Fibroblast of the conjunctiva (primary cell): ENCODE measurements around the gene MRPL36.
"Not testable (repeated sequence)": the region's sequence is repeated elsewhere in the genome, so short reads cannot be mapped to it uniquely, and the experiment has no call there.

Source experiments
- DNase-seq: peaks from one replicate; pipeline ENCODE4 v3.0.0-alpha.2; 2010; ENCODE audit warnings: low read depth

The MRPL36 gene

DNA sequence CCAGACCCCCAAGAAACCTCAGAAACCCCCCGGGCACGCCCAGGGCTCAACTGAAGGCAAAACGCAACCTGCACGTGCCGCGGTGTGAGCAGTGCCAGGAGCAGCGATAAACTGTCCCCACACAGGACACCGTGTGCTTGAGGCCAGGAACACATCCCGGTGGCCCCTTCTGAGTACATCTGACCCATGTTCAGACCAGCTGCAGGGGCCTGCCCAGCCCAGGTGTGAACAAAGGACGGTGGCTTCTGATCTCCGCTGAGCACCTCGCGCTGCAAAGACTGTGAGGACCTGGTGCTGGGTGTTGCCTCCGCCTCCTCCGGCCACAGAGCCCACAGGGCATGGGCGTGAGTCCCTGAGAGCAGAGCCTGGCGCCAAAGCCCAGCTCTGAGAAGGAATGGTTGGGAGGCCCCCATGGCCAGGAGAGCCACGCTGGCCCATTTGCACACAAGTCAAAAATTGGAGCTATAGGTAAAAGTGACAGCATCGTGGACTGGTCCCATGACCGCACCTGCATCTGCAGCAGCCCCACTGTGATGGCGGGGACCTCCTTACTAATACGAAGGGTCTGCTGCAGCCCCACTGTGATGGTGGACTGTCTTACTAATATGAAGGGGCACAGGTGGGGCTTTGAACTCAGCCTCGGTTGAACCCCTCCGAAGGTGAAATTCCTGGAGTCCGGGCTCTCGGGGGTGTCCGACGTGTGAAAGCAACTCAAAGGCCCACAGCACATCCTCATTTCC, 33.0 kb upstream of the MRPL36 start:
- no peak for DNase-seq

DNA sequence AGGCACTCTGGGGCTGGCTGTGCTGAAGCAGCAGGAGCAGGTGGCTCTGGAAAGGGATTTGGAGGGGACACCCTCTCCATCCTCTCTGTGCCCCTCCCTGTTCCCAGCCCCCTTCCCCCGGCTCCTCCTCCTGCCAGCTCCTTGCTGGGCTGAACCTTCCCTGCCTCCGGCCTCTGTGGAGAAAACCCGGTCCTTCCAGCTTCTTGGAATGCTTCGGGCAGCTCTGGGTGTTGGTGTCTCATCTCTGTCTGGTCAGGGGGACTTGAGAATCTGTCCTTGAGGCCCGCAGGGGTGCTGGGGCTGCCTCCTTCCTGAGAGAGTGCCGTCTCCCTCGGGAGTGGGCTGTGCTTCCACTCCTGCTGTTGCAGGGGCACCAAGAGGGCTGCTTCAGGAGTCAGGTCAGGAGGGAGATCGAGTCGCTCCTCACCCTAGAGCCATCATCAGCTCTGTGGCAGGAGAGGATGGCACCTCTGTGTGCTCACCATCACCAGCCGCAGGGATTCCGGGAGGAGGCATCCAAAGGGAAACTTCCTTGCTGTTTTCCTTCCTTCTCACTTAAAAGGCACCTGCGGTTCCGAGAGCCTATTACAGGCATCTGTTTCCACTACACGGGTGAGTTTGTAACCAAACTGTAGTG, 32.2 kb upstream of the MRPL36 start:
- DNase-seq = no peak

DNA sequence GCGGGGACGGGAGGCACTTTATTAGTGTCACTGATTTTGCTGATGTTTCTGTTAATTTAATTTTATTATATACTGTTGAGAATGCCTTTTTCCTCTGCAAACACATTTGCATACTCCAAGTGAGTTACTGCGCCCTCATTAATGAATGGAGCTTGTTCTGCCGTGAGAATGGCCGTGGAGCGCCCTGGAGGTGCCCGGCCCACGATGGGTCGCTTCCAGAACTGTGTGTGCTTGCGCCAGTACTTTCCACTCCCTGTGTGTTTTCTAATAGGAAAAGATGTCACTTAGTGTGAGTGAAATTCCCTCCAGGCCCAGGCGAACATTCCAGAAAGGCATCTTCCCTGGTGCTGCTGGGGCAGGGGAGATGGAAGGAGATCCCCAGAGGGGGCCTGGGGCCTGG, 31.6 kb upstream of the MRPL36 start:
- no peak for DNase-seq

DNA sequence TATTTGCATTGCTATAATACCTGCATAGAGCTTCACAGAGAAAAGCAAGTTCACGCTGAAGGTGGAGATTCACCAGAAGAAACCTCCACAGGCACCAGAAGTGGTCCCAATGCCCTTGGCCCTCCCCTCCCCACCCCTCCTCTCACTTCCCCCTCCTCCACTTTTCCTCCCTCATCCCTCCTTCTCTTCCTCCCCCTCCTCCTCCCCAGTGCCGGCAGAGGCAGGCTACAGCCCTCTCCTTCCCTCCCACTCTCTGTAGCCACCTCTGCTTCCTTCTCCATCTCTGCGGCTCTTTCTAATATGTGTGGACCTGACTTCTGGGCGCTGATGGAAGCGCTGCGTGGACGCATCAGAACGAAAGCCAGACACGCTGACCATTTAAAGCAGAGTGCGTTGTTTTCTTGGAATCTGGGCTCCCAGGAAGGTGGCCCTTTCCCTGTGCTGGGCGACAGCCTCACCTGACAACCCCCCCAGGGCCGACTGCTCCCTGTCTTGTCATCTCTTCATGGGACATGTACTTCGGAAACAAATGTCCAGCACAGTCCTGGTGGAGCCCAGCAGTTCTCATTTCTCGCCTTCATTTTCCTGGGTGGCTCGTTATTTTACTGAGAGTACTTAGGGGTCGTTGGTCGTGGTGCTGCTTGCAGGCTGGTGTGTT, 31.1 kb upstream of the MRPL36 start:
- DNase-seq = no peak

DNA sequence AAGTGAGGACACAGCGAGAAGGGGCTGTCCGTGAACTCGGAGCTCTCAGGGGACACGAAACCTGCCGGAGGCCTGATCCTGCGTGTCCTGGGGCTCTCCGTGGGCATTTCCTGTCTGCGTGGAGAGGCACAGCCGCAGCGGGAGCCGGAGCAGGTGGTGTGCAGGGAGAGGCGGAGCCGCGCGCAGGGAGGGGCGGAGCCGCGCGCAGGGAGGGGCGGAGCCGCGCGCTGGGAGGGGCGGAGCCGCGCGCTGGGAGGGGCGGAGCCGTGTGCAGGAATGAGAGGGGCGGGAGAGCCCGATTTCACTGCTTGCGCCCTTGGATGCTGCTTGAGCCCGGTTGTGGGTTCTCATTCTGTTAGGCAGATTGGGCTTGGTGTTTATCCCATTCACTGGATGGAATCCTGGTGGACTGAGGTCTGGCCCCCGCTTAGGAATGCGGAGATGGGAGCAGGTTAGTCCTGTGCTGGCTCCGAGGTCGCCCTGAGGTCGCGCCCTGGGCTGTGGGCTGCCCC, 28.3 kb upstream of the MRPL36 start:
- DNase-seq = no peak

DNA sequence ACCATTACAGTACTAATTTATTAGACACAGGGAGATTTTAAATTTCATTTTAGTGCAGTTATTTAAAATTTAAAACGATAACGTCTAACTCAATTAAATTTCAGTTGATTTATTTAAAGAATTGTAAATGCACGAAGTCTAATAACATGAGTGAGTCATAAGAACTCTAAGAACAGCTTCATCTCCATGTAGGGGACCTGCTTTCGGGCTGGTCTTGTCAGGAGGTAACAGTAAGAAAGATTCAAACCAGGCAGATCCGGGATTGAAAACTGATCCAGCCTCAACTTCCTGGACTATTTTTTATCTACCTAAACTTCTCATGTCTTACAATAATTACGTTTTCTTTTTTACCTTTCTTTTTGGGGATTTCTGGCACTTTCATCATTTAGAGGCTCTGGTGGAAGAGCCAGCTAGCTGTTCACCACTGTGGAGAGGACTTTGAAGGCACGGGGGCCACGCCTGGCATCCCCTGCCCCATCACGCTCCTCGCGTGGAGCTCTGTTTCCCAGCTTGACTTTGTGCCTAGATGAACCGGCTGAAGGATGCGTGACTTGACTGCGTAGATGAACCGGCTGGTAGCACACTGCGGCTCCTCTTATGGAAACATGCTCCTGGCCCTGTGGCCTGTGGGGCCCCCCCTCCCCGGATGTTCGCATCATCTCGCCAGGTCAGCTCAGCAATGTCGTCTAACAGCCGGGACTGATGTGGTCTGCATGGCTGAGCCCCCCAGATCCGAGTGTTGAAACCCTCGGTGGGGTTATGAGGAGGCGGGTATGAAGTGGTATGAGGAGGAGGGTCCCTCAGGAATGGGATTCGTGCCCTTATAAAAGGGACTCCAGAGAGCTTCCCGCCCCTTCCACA, 27.6 kb upstream of the MRPL36 start:
- no peak for DNase-seq

DNA sequence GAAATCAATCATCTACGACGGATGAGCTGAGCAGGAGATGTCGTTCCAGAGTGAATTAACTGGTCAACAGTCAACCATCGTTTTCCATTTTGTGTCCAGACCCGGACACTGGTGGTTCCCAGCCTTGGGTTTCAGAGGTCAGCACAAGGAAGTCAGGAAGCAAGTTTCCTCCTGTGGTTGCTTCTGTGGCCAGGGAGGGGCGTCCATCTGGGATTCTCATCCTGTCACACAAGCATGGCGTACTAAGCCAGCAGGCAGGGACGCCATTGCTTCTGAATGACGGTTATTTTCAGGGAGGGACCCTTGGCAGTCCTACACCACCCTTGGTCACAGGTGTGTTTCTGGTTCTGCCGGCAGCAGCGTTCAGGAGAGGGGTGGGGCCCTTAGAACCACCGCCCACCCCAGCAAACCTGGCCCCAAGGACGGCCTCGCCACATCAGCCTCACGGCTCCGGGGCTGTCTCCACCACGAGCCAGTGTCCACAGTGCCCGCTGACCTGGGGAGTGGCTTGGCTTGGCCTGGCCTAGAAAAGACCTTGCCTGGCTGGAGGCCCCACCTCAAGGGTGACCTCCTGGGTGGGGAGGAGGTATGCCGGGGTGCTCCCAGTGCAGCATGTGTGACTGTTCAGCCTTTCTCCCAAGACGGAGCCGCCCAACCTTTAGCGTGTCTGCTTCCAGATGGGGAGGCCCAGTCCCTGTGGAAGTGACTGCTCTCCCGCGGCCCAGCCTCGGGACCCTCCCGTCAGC, 26.8 kb upstream of the MRPL36 start:
- no peak for DNase-seq

DNA sequence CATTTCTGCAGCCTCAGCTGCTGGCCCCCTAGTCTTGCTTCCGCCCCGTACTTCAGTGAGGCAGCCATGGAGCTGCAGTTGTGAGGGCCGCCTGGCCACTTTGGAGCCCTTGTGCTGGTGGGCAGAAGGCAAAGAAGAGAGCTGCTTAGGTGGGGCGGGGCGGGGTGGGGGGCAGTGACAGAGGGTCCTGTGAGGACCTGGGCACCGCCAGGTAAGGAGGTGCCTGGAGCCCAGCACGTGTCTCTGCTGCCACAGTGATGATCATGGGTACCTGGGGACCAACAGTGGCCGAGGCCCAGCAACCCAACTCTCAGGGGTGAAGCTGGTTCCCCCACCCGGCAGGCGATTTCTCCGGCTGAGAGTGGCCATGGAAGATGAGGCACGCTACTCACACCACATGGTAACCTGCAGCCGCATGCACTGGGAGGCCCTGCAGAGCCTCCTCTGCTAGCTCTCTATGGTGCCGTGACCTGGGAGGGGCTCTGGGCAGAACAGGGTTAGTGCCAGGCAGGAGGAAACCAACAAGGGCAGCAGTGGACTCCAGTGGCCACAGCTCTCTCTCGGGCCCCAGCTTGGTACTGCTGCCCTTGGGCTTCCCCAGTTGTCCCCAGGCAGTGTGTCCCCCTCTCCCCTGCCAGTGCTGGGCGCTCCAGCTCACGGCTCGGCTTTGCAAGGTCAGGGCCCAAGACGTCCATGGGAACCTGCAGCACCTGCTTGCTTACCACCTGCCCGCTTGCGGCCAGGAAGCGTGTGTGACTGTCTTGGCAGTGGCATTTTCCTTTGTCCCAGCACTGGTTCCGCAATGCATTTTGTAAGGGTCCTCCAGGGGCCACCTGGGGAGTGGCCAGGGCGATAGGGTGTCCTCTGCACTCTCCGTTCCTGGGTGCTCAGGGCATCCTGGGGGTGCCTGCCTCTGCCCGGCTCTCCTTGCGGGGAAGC, 25.5 kb upstream of the MRPL36 start:
- DNase-seq = no peak

DNA sequence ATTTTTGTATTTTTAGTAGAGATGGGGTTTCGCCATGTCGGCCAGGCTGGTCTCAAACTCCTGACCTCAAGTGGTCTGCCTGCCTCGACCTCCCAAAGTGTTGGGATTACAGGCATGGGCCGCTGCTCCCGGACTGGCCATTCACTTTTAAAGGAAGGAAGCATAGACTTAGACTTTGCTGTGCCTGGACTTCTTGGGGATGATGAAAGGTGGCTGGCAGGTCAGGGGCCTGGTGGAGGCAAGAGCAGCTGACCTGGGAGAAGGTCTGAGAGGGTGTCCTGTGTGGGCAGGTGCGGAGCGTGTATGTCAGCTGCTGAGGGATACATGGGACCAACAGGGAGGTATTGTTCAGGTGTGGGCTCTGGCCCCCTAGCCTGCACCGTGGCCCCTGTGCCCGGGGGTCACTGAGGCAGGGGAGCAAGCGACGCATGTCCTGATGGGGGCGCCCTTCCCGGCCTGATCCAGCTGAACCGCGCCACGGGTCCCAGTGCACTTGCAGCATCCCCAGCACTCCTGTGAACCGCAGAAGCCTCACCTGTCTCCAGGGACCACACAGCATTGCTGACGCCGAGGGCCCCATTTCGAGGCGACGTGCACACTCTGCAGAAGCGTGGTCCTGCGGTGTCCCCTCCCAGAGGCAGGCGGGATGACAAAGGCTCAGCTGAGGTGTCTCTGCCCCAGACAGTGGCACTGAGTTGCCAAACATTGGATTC, 24.6 kb upstream of the MRPL36 start:
- no peak for DNase-seq

DNA sequence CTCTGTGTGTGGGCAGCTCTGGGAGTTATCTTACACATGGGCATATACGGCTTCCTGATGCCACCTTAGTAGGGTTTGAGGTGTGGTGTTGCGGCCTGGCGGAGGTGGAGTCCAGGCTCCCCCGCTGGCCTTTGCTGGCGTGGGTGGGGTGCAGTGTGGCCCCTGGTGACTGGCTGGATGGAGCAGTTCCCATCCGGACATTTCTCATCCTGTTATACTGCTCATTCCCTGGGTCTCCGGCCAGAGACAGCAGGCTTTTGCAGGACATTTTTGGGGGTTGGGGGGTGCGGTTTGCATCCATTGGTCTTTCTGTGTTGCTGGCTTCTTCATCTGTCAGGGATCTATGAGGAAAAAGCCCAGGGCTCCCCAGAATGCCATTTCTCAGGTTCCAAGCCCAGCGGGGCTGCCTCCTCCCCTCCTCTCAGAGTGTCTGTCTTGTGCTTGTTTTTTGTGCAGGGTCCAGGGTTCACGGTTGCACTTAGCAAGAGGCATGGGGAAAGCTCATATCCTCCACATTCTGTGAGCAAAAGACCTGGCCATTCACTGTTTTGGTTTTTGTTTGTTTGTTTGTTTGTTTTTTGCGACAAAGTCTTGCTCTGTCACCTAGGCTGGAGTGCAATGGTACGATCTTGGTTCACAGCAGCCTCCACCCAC, 23.9 kb upstream of the MRPL36 start:
- DNase-seq = no peak

DNA sequence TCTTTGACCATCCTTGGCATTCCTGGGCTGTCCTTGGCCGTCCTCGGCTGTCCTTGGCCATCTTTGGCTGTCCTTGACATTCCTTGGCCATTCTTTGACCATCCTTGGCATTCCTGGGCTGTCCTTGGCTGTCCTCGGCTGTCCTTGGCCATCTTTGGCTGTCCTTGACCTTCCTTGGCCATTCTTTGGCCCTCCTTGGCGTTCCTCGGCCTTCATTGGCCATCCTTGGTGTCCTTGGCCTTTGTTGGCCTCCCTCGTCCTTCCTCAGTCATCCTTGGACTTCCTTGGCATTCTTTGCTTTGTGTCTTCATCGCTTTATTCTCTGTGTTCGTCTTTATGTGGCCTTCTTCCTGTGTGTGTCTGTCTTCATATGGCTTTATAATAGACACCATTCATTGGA, 22.2 kb upstream of the MRPL36 start:
- DNase-seq = no peak

DNA sequence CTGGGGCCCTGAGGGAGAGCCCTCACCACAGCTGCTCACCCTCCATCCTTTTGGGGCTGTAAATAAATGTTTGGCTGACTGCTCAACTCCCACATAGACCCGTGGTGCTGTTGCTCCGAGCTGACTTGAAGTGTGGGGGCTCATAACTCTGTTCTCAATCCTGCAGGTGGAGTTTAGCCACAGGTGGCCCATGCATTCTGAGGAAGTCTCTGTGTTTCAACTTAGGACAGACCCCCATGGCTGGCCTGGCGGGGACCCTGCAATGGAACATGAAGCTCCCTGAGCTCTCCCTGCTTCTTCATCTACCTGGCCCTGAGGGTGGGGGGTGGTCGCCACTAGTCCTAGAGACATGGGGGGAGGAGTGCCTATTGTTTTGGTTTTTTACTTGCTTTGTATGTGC, 21.3 kb upstream of the MRPL36 start:
- DNase-seq = no peak

DNA sequence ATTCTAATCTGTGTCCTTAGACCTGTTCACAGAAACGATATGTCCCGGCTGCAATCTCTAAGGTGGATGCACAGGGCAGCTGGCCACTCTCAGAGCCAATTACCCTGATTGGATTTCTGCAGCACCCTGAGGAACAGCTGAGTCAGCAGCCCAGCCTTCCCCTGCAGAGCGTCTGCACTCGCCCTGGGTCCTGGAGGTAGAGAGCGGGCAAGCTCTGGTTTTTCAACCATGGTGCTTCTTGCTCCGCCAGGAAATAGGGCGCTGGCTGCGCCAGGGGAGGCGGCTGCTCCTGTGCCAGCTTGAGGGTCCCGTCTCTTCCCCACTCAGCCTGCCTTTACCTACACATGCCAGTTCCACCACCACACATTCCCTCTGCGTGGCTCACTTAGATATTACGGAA, 20.7 kb upstream of the MRPL36 start:
- no peak for DNase-seq

DNA sequence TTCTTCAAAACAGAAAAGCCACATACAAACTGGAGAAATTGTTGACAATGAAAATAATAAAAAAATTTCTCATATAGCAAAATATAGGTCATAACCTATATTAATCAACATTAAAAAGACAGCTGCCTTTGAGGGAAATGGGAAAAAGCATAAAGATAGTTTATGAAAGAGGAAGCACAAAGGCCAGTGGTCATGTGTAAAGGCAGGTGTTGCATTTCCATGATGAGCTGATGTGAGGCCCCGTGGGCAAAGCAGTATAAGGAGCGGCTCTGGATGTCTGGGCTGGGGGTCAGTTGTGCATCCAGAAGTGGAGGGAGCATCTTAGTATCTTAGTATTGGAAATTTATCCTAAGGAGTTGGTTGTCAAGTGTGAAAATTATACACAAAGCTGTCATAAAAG, 19.8 kb upstream of the MRPL36 start:
- DNase-seq = no peak

DNA sequence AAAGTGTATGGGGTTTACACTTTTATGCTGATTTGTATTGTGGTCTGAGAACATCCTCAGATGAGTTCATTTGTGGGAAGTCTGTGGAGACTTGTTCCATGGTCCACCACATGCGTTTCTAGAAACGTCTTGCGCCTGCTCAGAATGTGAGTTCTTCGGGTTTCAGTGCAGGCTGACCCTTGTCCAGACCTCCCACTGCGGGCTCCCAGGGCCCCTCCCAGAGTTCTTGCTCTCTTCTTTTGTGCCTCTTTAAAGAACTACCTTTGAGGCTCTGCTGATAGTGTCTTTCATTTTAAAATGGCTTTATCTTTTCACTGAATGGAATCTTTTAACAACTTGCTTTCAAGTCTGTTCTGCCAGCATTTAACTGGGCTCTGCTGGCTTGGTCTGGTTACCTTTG, 19.1 kb upstream of the MRPL36 start:
- no peak for DNase-seq

DNA sequence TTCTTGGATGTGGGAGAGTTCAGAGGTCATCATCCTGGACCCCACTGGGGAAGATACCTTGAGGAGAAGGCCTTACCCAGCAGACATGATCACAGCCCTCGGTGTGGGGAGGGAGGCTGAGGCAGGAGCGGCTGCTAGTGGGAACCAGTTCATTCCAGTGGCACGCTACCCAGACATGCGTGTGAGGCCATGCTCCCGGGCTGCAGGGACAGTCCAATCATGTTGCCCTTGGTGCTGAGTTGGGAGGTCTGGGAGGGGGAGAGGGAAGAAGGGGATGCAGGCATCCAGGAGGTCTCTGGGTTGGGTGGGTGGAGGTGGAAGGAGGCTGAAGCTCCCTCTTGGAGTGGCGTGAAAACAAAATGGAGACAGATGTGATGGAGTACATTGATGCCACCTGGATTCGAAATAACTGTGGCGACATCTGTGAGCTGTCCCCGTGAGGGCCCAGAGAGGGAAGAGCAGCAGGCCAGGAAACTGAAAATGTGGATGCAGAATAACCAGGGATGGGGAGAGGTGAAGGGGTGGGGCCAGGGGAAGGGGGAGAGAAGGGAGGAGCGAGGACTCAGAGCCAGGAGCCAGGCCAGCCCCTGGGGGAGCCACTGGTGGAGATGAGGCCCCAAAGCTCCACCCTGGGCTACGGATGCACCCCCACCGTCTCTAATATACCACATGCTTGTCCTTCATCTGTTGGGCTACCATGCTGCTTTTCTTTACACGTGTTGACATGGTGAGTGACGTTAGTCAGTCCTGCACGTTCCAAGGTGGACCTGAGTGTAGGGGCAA, 17.8 kb upstream of the MRPL36 start:
- DNase-seq = no peak

DNA sequence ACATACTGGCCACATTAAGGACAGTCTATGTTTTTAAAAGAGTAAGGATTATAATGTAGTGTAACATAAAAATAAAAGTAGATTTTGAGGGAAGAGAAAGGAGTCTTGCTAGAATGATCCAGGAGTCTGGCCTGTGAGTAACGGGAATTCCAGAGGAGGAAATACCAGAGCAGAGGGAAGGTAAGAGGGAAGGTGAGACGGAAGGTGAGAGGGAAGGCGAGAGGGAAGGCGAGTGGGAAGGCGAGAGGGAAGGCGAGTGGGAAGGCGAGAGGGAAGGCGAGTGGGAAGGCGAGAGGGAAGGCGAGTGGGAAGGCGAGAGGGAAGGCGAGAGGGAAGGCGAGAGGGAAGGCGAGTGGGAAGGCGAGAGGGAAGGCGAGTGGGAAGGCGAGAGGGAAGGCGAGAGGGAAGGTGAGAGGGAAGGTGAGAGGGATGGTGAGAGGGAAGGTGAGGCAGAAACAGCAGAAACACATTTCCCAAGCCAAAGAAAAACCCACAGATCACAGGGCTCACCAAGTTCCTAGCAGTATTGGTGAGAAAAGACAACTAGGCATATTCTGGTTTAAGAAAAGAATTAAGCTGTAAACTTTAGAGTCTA, 17.0 kb upstream of the MRPL36 start:
- not testable (repeated sequence) for DNase-seq

DNA sequence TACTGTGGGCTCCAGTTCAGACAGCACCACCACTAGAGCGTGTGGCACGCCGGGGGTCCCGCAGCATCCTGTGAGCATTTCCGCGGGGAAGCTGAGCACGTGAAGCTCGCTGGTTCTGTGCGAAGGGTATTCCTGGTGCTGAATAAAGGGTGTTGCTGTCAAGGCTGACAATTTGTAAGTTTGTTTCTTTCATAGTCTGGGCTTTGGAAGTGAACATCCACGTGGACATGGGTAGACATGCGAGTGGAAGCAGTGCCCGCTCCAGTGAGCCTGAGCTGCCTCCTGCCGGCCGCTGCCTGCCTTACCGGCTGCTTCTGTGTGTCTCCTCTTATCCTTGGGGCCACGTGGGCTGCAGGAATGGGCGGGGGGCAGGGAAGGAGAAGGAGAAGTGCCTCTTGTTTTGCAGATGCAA, 16.2 kb upstream of the MRPL36 start:
- DNase-seq = no peak
